HAP-1 (cell line): ENCODE results near the gene STAC2.
A peak's percentile ranks its signal among the peaks of the same experiment; 100 is the strongest.

ENCODE experiments used
- DNase-seq, 2 experiments: peaks; one replicate each; pipeline ENCODE4 v3.0.0-alpha.2; 2016 to 2020; ENCODE audit warnings: low spot score in 2 of 2
- H3K27me3 ChIP-seq: fragments of 250-450 bp; sonication (Bioruptor Pico); 2 replicates; pipeline ENCODE4 v1.5.1; 2020; ENCODE audit warnings: low read depth, mild to moderate bottlenecking, moderate library complexity
- H3K36me3 ChIP-seq: fragments of 250-450 bp; sonication (Bioruptor Pico); replicated peaks from 2 replicates; pipeline ENCODE4 v1.5.1; 2020; ENCODE audit warnings: mild to moderate bottlenecking
- H3K4me1 ChIP-seq: fragments of 250-450 bp; sonication (Bioruptor Pico); 2 replicates; pipeline ENCODE4 v1.5.1; 2020; ENCODE audit warnings: mild to moderate bottlenecking
- H3K4me3 ChIP-seq: fragments of 250-450 bp; sonication (Bioruptor Pico); 2 replicates; pipeline ENCODE4 v1.5.1; 2020; ENCODE audit warnings: mild to moderate bottlenecking, moderate library complexity
- H3K9me3 ChIP-seq: fragments of 250-450 bp; sonication (Bioruptor Pico); 2 replicates; pipeline ENCODE4 v1.5.1; 2020; ENCODE audit warnings: mild to moderate bottlenecking, moderate library complexity
- in situ Hi-C: fragments of 300-500 bp; cut with MboI; formaldehyde crosslinking; loops from 3 replicates; pipeline ENCODE4 v1.14.3; 2020; ENCODE audit warnings: low sequenced_read_pairs, inconsistent platforms, mixed read lengths

The STAC2 gene

DNA sequence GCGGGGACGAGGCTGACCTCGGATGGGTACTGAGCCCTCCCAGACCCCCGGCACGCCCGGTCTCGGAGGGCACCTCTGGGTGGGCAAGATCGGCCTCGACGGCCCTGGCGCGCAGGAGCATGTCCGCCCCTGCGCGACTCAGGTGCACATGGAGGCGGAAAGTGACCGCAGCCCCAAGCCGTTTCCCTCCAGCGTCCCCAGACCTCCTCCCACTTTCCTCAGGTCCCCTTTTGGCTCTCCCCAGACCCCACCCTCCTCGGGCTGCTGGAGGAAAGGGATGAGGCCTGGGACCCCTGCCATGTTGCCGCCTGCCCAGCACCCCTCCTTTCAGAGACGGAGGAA, 15.7 kb downstream of the STAC2 start:
- Histone ChIP-seq H3K9me3 (no peaks in the 10 kb centered on the region), H3K4me1 (no peaks in the 10 kb centered on the region), H3K4me3 (no peak overlapping the region), H3K36me3 (peaks cover 2% of the 10 kb centered on the region), H3K27me3 (peaks cover 9% of the 10 kb centered on the region)
- in situ Hi-C loops, result no loop called here
- DNase-seq, result no peak

DNA sequence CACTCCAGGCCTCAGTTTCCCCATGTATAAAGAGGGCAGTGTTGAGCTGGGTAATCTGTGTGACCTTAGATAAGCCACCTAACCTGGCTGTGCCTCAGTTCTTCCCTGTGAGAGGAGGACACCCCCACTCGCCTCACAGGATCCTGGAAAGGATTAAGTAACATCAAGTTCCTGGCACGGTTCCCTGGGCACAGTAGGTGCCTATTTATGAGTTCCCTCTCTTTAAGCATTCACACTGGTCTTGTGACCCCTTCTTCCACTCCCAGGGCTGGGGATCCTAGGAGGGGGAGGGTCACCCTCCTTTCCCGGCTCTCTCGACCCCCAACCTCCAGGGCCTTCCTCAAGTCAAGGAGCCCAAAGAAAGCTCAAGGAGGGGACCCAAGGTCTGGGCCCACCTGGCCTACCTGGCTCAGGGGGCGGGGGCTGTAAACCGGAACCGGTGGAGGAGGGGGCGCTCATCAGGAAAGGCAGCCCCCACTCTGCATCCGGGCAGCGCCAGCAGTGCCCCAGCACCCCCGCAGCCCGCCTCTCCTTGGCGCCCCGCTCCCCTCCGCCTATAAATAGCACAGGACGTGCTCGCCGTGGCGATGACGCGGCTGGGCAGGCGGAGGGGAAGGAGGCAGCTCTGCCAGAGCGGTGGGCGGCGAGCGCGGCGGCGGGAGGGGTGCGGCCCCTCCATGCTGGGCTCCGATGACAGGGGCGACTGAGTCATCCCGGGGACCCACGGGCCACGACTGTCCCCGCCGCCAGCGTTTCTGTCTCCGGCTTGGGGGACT, 16.2 kb downstream of the STAC2 start:
- in situ Hi-C loops, result no loop called here
- Histone ChIP-seq H3K4me3 (no peak overlapping the region), H3K27me3 (peaks cover 9% of the 10 kb centered on the region), H3K9me3 (no peaks in the 10 kb centered on the region), H3K4me1 (no peaks in the 10 kb centered on the region), H3K36me3 (peaks cover 8% of the 10 kb centered on the region)
- DNase-seq, result peak in 1 of 2 experiments; percentile 45

GRCh38 chr17:39208893-39209292, 16.9 kb downstream of the STAC2 start:
- peaks cover 14% of the 10 kb centered on the region for H3K36me3 ChIP-seq
- H3K9me3 ChIP-seq, result no peaks in the 10 kb centered on the region
- H3K4me1 ChIP-seq, result no peaks in the 10 kb centered on the region
- DNase-seq, result peak in 1 of 2 experiments; percentile 44
- H3K27me3 ChIP-seq, result peaks cover 9% of the 10 kb centered on the region
- no peak overlapping the region for H3K4me3 ChIP-seq
- in situ Hi-C loops, result no loop called here

- H3K4me3 ChIP-seq, result no peak overlapping the region
- peaks cover 9% of the 10 kb centered on the region for H3K27me3 ChIP-seq
- no peaks in the 10 kb centered on the region for H3K4me1 ChIP-seq
- no peak for DNase-seq
- no peaks in the 10 kb centered on the region for H3K9me3 ChIP-seq
- peaks cover 22% of the 10 kb centered on the region for H3K36me3 ChIP-seq
- in situ Hi-C loops, result no loop called here
Observed at GRCh38 chr17:39208136-39208535, 17.6 kb downstream of the STAC2 start.

GRCh38 chr17:39205112-39205526, 20.6 kb downstream of the STAC2 start:
- Histone ChIP-seq H3K9me3 (no peaks in the 10 kb centered on the region), H3K4me1 (peaks cover 7% of the 10 kb centered on the region; the same call in 1 of the 2 replicates), H3K36me3 (peaks cover 50% of the 10 kb centered on the region), H3K4me3 (no peak overlapping the region), H3K27me3 (peaks cover 8% of the 10 kb centered on the region)
- no peak for DNase-seq
- in situ Hi-C loops, result no loop called here

DNA sequence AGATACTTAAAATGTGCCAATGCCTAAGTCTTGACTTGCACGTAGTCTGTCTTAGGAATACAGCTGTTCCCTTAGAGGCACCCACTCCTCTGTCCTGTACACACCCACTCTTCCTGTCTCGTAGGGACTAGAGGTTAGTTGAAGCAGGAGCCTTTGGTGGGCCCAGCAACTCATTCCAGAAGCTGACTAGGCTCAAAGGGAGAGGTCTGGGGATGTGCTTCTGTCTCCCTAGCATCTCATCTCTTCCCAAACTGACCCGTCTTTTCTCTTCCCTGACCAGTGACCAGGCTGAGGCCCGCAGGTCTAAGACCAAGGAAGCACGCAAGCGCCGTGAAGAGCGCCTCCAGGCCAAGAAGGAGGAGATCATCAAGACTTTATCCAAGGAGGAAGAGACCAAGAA, 21.5 kb downstream of the STAC2 start:
- no peak for DNase-seq
- Histone ChIP-seq H3K27me3 (no peaks in the 10 kb centered on the region; the same call in 1 of the 2 replicates), H3K4me1 (peaks cover 10% of the 10 kb centered on the region), H3K36me3 (peaks cover 50% of the 10 kb centered on the region), H3K9me3 (no peaks in the 10 kb centered on the region), H3K4me3 (no peak overlapping the region)
- in situ Hi-C loops, result loop anchor here (5.0 kb wide), 1 partner anchor 43 kb away; no protein-coding TSS in a partner anchor

DNA sequence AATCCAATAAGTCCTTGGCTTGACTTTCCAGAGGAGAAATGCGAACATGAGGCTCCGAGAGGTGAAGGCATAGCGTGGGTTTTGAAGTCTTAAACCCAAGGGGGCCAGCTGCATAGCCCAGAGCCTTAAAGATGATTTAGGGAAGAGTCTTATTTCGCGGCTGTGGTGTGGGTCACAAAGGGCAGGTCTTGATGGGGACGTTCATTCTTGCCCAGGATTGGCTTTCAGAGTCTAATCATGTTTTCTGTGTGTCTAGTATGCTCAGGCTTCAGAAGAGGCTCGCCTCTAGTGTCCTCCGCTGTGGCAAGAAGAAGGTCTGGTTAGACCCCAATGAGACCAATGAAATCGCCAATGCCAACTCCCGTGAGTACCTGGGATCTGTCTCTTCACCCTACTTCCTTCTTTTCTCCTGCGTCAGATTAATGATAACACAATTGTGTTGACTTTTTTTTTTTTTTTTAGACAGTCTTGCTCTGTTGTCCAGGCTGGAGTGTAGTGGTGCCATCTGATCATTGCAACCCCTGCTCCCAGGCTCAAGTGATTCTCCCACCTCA, 24.7 kb downstream of the STAC2 start:
- in situ Hi-C loops, result loop anchor here (5.0 kb wide), 1 partner anchor 46 kb away; no protein-coding TSS in a partner anchor
- Histone ChIP-seq H3K36me3 (peaks cover 50% of the 10 kb centered on the region), H3K4me1 (peaks cover 19% of the 10 kb centered on the region), H3K27me3 (no peaks in the 10 kb centered on the region), H3K9me3 (no peaks in the 10 kb centered on the region), H3K4me3 (peak overlapping the region; percentile 84)
- no peak for DNase-seq

- peaks cover 50% of the 10 kb centered on the region for H3K36me3 ChIP-seq
- H3K9me3 ChIP-seq, result no peaks in the 10 kb centered on the region
- peak within 1 kb of the TSS; percentile 84 for H3K4me3 ChIP-seq
- in situ Hi-C loops, result loop anchor here (5.0 kb wide), 1 partner anchor 47 kb away; no protein-coding TSS in a partner anchor
- peak; percentile 51 to 82 for DNase-seq
- H3K4me1 ChIP-seq, result peaks cover 20% of the 10 kb centered on the region
- H3K27me3 ChIP-seq, result no peaks in the 10 kb centered on the region
Observed at GRCh38 chr17:39200070-39200879, 25.5 kb downstream of the STAC2 start, which contains the start of gene RPL19. RPL19 (plus strand) TSS chr17:39200283; CDS start chr17:39200345, 62 bp downstream.

DNA sequence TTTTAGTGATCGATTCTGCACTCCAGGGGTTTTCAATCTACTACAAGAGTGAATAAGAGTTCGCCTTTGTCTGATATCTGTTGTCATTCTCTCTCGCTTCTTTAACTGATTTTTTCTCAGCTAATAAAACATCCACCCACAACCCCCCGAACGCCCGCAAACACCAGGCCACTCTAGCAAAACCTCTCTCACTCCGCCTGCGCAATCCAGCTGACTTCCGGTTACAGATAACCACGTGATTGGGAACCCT, 26.0 kb downstream of the STAC2 start:
- Histone ChIP-seq H3K4me1 (peaks cover 20% of the 10 kb centered on the region), H3K4me3 (peak overlapping the region; percentile 84), H3K27me3 (no peaks in the 10 kb centered on the region), H3K9me3 (no peaks in the 10 kb centered on the region), H3K36me3 (peaks cover 45% of the 10 kb centered on the region)
- in situ Hi-C loops, result loop anchor here (5.0 kb wide), 1 partner anchor 48 kb away; no protein-coding TSS in a partner anchor
- DNase-seq, result peak; percentile 89 to 91

GRCh38 chr17:39198186-39198566, 27.6 kb downstream of the STAC2 start:
- Histone ChIP-seq H3K9me3 (no peaks in the 10 kb centered on the region), H3K4me3 (peak overlapping the region; percentile 67; the same call in 1 of the 2 replicates), H3K4me1 (peaks cover 20% of the 10 kb centered on the region), H3K27me3 (no peaks in the 10 kb centered on the region), H3K36me3 (peaks cover 30% of the 10 kb centered on the region)
- DNase-seq, result no peak
- in situ Hi-C loops, result no loop called here

DNA sequence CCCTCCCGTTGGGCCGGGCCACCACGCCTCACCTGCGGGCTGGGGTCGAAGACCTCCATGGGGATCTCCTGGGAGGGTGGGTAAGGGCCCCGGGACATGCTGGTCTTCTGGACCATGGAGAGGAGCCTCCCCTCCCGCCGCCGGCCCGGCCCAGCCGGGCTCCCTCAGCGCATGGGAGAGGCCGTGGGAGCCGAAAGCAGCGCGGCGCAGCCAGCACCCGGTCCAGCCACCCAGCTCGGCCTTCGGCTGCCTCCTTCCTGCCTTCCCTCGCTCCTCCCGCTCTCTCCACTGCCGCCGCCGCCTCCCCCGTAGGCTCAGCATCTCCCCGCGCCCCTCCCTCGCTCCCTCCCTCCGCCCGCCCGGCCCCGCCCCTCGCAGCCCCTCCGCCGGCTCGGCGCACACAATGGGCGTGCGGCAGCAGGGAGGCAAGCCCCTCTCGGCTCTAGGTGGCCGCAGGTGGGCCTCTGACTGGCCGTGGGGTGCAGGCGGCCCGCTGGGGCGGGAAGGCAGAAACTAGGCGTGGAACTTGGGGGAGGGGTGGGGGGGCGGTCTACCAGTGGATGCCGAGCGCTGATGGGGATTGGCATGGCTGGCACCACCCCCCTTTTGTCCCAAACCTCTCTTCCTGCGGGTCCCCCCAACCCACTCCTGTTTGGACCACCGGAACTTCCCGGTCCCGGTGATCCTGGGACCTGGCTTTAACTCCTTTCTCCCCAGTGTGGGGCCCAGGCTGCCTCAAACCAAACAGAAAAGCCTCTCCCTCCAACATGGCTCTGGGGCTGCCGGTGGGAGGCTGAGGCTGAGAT, 28.2 kb downstream of the STAC2 start, which contains the start of gene CACNB1:
Gene CACNB1, minus strand, starts transcription at position 290 of the 806 bp plus-strand sequence. Its CDS starts 174 bp downstream, at position 116.
- DNase-seq, result peak; percentile 81 to 93
- peaks cover 20% of the 10 kb centered on the region for H3K4me1 ChIP-seq
- no peaks in the 10 kb centered on the region for H3K9me3 ChIP-seq
- in situ Hi-C loops, result no loop called here
- H3K27me3 ChIP-seq, result no peaks in the 10 kb centered on the region
- H3K36me3 ChIP-seq, result peaks cover 30% of the 10 kb centered on the region
- peak within 1 kb of the TSS; percentile 67 for H3K4me3 ChIP-seq

DNA sequence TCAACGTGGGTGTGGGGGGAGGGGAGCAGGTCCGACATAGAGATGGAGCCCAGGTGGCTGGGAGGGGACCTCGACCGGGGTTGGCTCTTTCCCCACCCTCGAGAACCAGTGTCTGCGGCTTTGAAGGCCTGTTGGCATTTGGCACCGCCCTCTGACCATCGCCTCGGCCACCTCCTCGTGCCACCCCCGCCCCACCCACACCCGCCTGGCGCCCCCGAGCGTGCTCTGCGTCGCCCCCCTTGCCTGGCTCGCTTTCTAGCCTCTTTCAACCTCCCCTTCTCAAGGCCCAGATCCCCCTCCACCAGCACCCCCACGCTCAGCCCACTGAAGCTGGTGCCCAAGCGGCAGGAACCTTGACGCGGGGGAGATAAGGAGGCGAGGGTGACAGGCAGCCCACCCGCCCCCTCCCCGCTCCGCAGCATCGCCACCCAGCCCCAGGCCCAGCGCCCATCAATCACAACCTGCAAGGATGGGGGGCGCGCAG, 28.9 kb downstream of the STAC2 start:
- peaks cover 18% of the 10 kb centered on the region for H3K4me1 ChIP-seq
- H3K4me3 ChIP-seq, result peak overlapping the region; percentile 67
- H3K36me3 ChIP-seq, result peaks cover 28% of the 10 kb centered on the region
- in situ Hi-C loops, result no loop called here
- no peaks in the 10 kb centered on the region for H3K27me3 ChIP-seq
- peak in 1 of 2 experiments; percentile 46 for DNase-seq
- no peaks in the 10 kb centered on the region for H3K9me3 ChIP-seq

- in situ Hi-C loops, result no loop called here
- peaks cover 25% of the 10 kb centered on the region for H3K36me3 ChIP-seq
Observed at GRCh38 chr17:39196241-39196807, 29.4 kb downstream of the STAC2 start.

More at GRCh38 chr17:39196241-39196807, 29.4 kb downstream of the STAC2 start:
- H3K27me3 ChIP-seq, result no peaks in the 10 kb centered on the region
- H3K4me3 ChIP-seq, result peak overlapping the region; percentile 67
- peaks cover 13% of the 10 kb centered on the region for H3K4me1 ChIP-seq
- H3K9me3 ChIP-seq, result no peaks in the 10 kb centered on the region
- DNase-seq, result no peak
